Activated CD8-positive, alpha-beta memory T cell treated with anti-CD3 and anti-CD28 coated beads for 48 hours (primary cell): ENCODE measurements around the gene FAM118B.
"Not testable (repeated sequence)": the region's sequence is repeated elsewhere in the genome, so short reads cannot be mapped to it uniquely, and the experiment has no call there.

ENCODE experiments used
- DNase-seq, 3 experiments: peaks; one replicate each; pipeline ENCODE4 v3.0.0-alpha.2; 2020; ENCODE audit warnings: low read depth in 2 of 3, low spot score in 2 of 3

FAM118B gene

GRCh38 chr11:126268708-126269579, 57.4 kb downstream of the FAM118B start, which contains the start of the genes FOXRED1 and SRPRA:
FOXRED1 (plus strand) TSS chr11:126269154; CDS start chr11:126269207, 53 bp downstream.
SRPRA (minus strand) TSS chr11:126268895; CDS start chr11:126268804, 91 bp downstream.
- peak; percentile 95 to 100 (median 97) for DNase-seq

- DNase-seq = no peak
Observed at GRCh38 chr11:126277322-126277721, 65.7 kb downstream of the FAM118B start.

GRCh38 chr11:126277780-126278179, 66.2 kb downstream of the FAM118B start:
- DNase-seq = no peak

GRCh38 chr11:126279191-126279590, 67.6 kb downstream of the FAM118B start:
- DNase-seq = no peak

GRCh38 chr11:126280595-126280994, 69.0 kb downstream of the FAM118B start:
- no peak for DNase-seq

GRCh38 chr11:126281245-126281644, 69.7 kb downstream of the FAM118B start:
- DNase-seq = no peak

GRCh38 chr11:126281666-126282175, 70.1 kb downstream of the FAM118B start:
- DNase-seq = no peak

- DNase-seq = no peak
Observed at GRCh38 chr11:126282361-126282735, 70.8 kb downstream of the FAM118B start.

GRCh38 chr11:126282736-126283591, 71.4 kb downstream of the FAM118B start, which contains the start of gene TIRAP:
TIRAP (plus strand) TSS chr11:126283093; CDS start chr11:126290895, 7,802 bp downstream.
- peak in 2 of 3 experiments; percentile 35 to 36 for DNase-seq

- DNase-seq = peak; percentile 61 to 74 (median 63)
Observed at GRCh38 chr11:126284829-126285228, 73.2 kb downstream of the FAM118B start.

- no peak for DNase-seq
Observed at GRCh38 chr11:126288237-126288636, 76.7 kb downstream of the FAM118B start.

GRCh38 chr11:126290887-126291286, 79.3 kb downstream of the FAM118B start:
- no peak for DNase-seq

GRCh38 chr11:126293726-126294125, 82.1 kb downstream of the FAM118B start:
- DNase-seq = no peak

- DNase-seq = no peak
Observed at GRCh38 chr11:126297004-126297403, 85.4 kb downstream of the FAM118B start.

- DNase-seq = peak; percentile 66 to 88 (median 84)
Observed at GRCh38 chr11:126303623-126304456, 92.3 kb downstream of the FAM118B start, which contains the start of gene DCPS. DCPS (plus strand) TSS chr11:126304060; CDS start chr11:126304081, 21 bp downstream.

GRCh38 chr11:126304457-126305075, 93.0 kb downstream of the FAM118B start:
- no peak for DNase-seq

GRCh38 chr11:126305699-126306098, 94.1 kb downstream of the FAM118B start:
- no peak for DNase-seq

GRCh38 chr11:126307706-126308105, 96.1 kb downstream of the FAM118B start:
- no peak for DNase-seq

GRCh38 chr11:126308271-126308671, 96.7 kb downstream of the FAM118B start:
- DNase-seq = no peak

- DNase-seq = not testable (repeated sequence)
Observed at GRCh38 chr11:126308771-126309170, 97.2 kb downstream of the FAM118B start.
